ENCODE results near the gene NR6A1. TPM values are rescaled to one million over a fixed set of nuclear protein-coding genes. Genes with fewer than 3 reads are reported as not detected.

The NR6A1 gene
- total and polyA plus RNA-seq, 2 of the 13 experiments (the other 11 are each of a cell fraction or from before 2014, with no cell fraction given): 28.1 to 31.5 TPM

DNA sequence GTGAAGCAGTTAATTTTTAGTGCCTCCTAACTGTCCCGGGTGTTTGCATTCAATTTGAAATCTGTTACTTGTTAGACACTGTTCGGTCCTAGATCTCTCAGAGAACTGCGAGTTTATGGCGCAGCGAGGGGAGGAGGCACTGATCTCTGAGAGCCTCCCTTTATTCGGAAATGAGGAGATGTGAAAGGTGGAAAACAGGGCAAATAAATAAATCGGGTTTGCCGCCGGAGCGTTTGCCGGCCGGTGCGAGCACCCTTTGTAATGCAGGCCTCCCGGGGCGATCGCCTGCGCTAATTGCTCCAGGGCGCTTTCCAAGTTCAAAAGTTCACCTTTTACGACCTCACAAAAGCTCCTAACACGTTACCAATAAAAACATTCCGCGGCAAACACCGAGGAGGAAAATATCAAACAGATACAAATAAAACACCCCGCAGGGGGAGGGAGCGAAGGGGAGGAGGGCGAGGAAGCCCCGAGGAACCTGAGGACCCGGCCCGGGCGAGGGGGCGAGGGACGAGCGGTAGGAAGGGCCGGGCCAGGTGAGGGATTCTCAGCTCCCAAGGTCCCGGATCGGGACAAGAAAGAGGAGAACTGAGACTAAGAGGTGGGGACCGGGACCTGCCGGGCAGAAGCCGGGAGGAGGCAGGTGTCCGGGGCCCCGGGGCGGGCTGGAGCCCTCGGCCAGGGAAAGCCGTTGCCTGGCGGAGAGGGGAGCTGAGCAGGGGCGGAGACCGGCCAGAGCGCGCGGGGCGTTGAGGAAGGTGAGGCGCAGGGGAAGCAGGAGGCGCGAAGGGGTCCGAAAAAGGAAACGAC is 1.4 kb downstream of the NR6A1 start (continued):
- no peak for TF ChIP-seq ARNT2 (CRISPR knock-in tag; IDR thresholded peaks at IDR 0.05; ENCODE audit: low read depth)
- TF ChIP-seq SOX6 (IDR thresholded peaks at IDR 0.05): no peak
- TF ChIP-seq SOX6 (CRISPR knock-in tag; IDR thresholded peaks at IDR 0.05): peak; percentile 50
- TF ChIP-seq ZNF891 (CRISPR knock-in tag; IDR thresholded peaks at IDR 0.05): 0 out of 2 replicates have a peak, but pooled peaks have one; percentile 51
- TF ChIP-seq, protein P1, sequence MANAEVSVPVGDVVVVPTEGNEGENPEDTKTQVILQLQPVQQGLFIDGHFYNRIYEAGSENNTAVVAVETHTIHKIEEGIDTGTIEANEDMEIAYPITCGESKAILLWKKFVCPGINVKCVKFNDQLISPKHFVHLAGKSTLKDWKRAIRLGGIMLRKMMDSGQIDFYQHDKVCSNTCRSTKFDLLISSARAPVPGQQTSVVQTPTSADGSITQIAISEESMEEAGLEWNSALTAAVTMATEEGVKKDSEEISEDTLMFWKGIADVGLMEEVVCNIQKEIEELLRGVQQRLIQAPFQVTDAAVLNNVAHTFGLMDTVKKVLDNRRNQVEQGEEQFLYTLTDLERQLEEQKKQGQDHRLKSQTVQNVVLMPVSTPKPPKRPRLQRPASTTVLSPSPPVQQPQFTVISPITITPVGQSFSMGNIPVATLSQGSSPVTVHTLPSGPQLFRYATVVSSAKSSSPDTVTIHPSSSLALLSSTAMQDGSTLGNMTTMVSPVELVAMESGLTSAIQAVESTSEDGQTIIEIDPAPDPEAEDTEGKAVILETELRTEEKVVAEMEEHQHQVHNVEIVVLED (CRISPR knock-in tag; IDR thresholded peaks at IDR 0.05; ENCODE audit: borderline replicate concordance): peak; percentile 11; the same call in 1 of the 2 replicates
- TF ChIP-seq ZNF264 (CRISPR knock-in tag; IDR thresholded peaks at IDR 0.05): 0 out of 2 replicates have a peak, but pooled peaks have one; percentile 11
- no peak for TF ChIP-seq RAD51 (IDR thresholded peaks at IDR 0.05; ENCODE audit: borderline replicate concordance)
- TF ChIP-seq, protein P2, sequence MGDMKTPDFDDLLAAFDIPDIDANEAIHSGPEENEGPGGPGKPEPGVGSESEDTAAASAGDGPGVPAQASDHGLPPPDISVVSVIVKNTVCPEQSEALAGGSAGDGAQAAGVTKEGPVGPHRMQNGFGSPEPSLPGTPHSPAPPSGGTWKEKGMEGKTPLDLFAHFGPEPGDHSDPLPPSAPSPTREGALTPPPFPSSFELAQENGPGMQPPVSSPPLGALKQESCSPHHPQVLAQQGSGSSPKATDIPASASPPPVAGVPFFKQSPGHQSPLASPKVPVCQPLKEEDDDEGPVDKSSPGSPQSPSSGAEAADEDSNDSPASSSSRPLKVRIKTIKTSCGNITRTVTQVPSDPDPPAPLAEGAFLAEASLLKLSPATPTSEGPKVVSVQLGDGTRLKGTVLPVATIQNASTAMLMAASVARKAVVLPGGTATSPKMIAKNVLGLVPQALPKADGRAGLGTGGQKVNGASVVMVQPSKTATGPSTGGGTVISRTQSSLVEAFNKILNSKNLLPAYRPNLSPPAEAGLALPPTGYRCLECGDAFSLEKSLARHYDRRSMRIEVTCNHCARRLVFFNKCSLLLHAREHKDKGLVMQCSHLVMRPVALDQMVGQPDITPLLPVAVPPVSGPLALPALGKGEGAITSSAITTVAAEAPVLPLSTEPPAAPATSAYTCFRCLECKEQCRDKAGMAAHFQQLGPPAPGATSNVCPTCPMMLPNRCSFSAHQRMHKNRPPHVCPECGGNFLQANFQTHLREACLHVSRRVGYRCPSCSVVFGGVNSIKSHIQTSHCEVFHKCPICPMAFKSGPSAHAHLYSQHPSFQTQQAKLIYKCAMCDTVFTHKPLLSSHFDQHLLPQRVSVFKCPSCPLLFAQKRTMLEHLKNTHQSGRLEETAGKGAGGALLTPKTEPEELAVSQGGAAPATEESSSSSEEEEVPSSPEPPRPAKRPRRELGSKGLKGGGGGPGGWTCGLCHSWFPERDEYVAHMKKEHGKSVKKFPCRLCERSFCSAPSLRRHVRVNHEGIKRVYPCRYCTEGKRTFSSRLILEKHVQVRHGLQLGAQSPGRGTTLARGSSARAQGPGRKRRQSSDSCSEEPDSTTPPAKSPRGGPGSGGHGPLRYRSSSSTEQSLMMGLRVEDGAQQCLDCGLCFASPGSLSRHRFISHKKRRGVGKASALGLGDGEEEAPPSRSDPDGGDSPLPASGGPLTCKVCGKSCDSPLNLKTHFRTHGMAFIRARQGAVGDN (CRISPR knock-in tag; IDR thresholded peaks at IDR 0.05): peak; percentile 57
- TF ChIP-seq, protein P3, sequence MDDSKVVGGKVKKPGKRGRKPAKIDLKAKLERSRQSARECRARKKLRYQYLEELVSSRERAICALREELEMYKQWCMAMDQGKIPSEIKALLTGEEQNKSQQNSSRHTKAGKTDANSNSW (CRISPR knock-in tag; IDR thresholded peaks at IDR 0.05; ENCODE audit: borderline replicate concordance): no peak
- no peak for TF ChIP-seq ZNF543 (CRISPR knock-in tag; IDR thresholded peaks at IDR 0.05)
- TF ChIP-seq MEF2D (CRISPR knock-in tag; IDR thresholded peaks at IDR 0.05): 0 out of 2 replicates have a peak, but pooled peaks have one; percentile 33
- no peak for TF ChIP-seq ZNF775 (CRISPR knock-in tag; IDR thresholded peaks at IDR 0.05; ENCODE audit: borderline replicate concordance)
- TF ChIP-seq ZSCAN20 (CRISPR knock-in tag; IDR thresholded peaks at IDR 0.05; ENCODE audit: borderline replicate concordance): no peak
- TF ChIP-seq RAD21 (CRISPR knock-in tag; IDR thresholded peaks at IDR 0.05): no peak
- peak; percentile 87 for TF ChIP-seq KMT2A (CRISPR knock-in tag; IDR thresholded peaks at IDR 0.05)
- no peak for TF ChIP-seq ZNF24 (IDR thresholded peaks at IDR 0.05)
- TF ChIP-seq TP53 (CRISPR knock-in tag; conservative IDR thresholded peaks at IDR 0.05): no peak
- TF ChIP-seq ZNF766 (CRISPR knock-in tag; IDR thresholded peaks at IDR 0.05; ENCODE audit: borderline replicate concordance): no peak
- TF ChIP-seq, protein P4, sequence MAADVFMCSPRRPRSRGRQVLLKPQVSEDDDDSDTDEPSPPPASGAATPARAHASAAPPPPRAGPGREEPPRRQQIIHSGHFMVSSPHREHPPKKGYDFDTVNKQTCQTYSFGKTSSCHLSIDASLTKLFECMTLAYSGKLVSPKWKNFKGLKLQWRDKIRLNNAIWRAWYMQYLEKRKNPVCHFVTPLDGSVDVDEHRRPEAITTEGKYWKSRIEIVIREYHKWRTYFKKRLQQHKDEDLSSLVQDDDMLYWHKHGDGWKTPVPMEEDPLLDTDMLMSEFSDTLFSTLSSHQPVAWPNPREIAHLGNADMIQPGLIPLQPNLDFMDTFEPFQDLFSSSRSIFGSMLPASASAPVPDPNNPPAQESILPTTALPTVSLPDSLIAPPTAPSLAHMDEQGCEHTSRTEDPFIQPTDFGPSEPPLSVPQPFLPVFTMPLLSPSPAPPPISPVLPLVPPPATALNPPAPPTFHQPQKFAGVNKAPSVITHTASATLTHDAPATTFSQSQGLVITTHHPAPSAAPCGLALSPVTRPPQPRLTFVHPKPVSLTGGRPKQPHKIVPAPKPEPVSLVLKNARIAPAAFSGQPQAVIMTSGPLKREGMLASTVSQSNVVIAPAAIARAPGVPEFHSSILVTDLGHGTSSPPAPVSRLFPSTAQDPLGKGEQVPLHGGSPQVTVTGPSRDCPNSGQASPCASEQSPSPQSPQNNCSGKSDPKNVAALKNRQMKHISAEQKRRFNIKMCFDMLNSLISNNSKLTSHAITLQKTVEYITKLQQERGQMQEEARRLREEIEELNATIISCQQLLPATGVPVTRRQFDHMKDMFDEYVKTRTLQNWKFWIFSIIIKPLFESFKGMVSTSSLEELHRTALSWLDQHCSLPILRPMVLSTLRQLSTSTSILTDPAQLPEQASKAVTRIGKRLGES (CRISPR knock-in tag; IDR thresholded peaks at IDR 0.05; ENCODE audit: borderline replicate concordance): no peak
